Endothelial cell of umbilical vein (primary cell): ENCODE results near the gene CHST15. TPM values are rescaled to one million over a fixed set of nuclear protein-coding genes. Genes with fewer than 3 reads are reported as not detected.

ENCODE experiments used
- BruUV-seq: library from RNA; stranded (reverse); fragments of 400-500 nt; replicated peaks from 2 replicates; lab custom pipeline; 2021; lab: Mats Ljungman, UMichigan
- CTCF ChIA-PET: fragments of 300-600, 350-600 bp; sonication (Branson Sonifier 250); formaldehyde crosslinking; loops from one replicate; lab custom pipeline; 2021; ENCODE audit warnings: antibody characterized with exemption, inconsistent platforms; lab: Charles Lee
- POLR2A ChIA-PET: fragments of 300-600, 350-600 bp; sonication (Branson Sonifier 250); formaldehyde crosslinking; loops from one replicate; lab custom pipeline; 2021; ENCODE audit warnings: antibody characterized with exemption, inconsistent platforms; lab: Charles Lee
- DNase-seq: peaks from one replicate; pipeline ENCODE4 v3.0.0-alpha.2; 2011; ENCODE audit warnings: low read depth, low spot score
- FAIRE-seq: peaks from 2 replicates; lab custom pipeline; 2011; peaks lifted over from hg19 to GRCh38; lab: Jason Lieb, UNC
- H2AFZ ChIP-seq: 2 replicates; pipeline ENCODE4 v1.6.0; 2012; ENCODE audit warnings: low read depth, low read length, control low read depth, inconsistent platforms
- H3K27ac ChIP-seq: 2 replicates; pipeline ENCODE4 v1.5.1; 2011; ENCODE audit warnings: low read depth, mild to moderate bottlenecking, control low read depth, low read length, moderate library complexity; ENCODE audit not compliant: insufficient read depth
- H3K27me3 ChIP-seq, 2 experiments: 2 replicates each; pipeline versions ENCODE4 v1.6.0 to v1.6.1; 2011; ENCODE audit warnings: low read length in 2 of 2, mixed read lengths in 1 of 2; ENCODE audit not compliant: control insufficient read depth in 2 of 2, insufficient read depth in 2 of 2
- H3K36me3 ChIP-seq, 2 experiments: 2 replicates in 1 of 2; 3 replicates in 1 of 2; pipeline ENCODE4 v1.5.1; 2011; ENCODE audit warnings: low read length in 2 of 2, mild to moderate bottlenecking in 1 of 2, moderate library complexity in 1 of 2; ENCODE audit not compliant: control insufficient read depth in 2 of 2, insufficient read depth in 2 of 2; ENCODE audit errors: extremely low read depth in 1 of 2
- H3K4me1 ChIP-seq: 3 replicates; pipeline ENCODE4 v1.5.1; 2011; ENCODE audit warnings: mild to moderate bottlenecking, low read length; ENCODE audit not compliant: control insufficient read depth, insufficient read depth; ENCODE audit errors: extremely low read depth
- H3K4me2 ChIP-seq: 2 replicates; pipeline ENCODE4 v1.6.1; 2011; ENCODE audit warnings: low read length, control low read depth, mixed read lengths; ENCODE audit not compliant: insufficient read depth
- H3K4me3 ChIP-seq, 3 experiments: fragments of 200-600 bp in 1 of 3; sonication (generic), shearing (Covaris generic) in 1 of 3; replicated peaks in 1 of 3; 2 replicates each; pipeline ENCODE4 v1.5.1; 2011 to 2016; ENCODE audit warnings: control low read depth in 3 of 3, low read length in 3 of 3, mild to moderate bottlenecking in 2 of 3, inconsistent platforms in 1 of 3, low read depth in 1 of 3, moderate library complexity in 1 of 3; ENCODE audit not compliant: insufficient read depth in 1 of 3
- H3K79me2 ChIP-seq: 2 replicates; pipeline ENCODE4 v1.6.0; 2012; ENCODE audit warnings: low read length, inconsistent platforms; ENCODE audit not compliant: control insufficient read depth, insufficient read depth
- H3K9ac ChIP-seq: replicated peaks from 2 replicates; pipeline ENCODE3; 2011; ENCODE audit warnings: low read length, control low read depth; ENCODE audit not compliant: insufficient read depth; ENCODE audit errors: extremely low read depth
- H3K9me1 ChIP-seq: replicated peaks from 3 replicates; pipeline ENCODE4 v1.6.0; 2011; ENCODE audit warnings: mild to moderate bottlenecking, low read length; ENCODE audit not compliant: control insufficient read depth, insufficient read depth; ENCODE audit errors: extremely low read depth
- H3K9me3 ChIP-seq: replicated peaks from 2 replicates; pipeline ENCODE4 v1.5.1; 2012; ENCODE audit warnings: low read length, inconsistent platforms; ENCODE audit not compliant: control insufficient read depth, insufficient read depth
- H4K20me1 ChIP-seq: replicated peaks from 2 replicates; pipeline ENCODE3; 2011; ENCODE audit warnings: mild to moderate bottlenecking, low read length; ENCODE audit not compliant: control insufficient read depth, insufficient read depth; ENCODE audit errors: extremely low read depth
- FOS ChIP-seq: IDR thresholded peaks from 2 replicates; pipeline ENCODE4 v1.6.1; 2011; ENCODE audit warnings: mild to moderate bottlenecking, low read length, moderate library complexity, borderline replicate concordance; ENCODE audit not compliant: insufficient read depth
- GATA2 ChIP-seq: IDR thresholded peaks from 2 replicates; pipeline ENCODE4 v1.7.0; 2011; ENCODE audit warnings: low read depth, mild to moderate bottlenecking, moderate library complexity, mixed read lengths, low read length; ENCODE audit not compliant: insufficient read length, insufficient read depth
- POLR2AphosphoS5 ChIP-seq: IDR thresholded peaks from 2 replicates; pipeline ENCODE4 v1.6.1; 2012; ENCODE audit warnings: low read depth, mild to moderate bottlenecking, control low read depth, low read length, moderate library complexity; ENCODE audit not compliant: insufficient read depth
- dilution Hi-C: fragments of 300-500 bp; cut with MboI; formaldehyde crosslinking; loops from one replicate; pipeline ENCODE4 v1.15.0; 2019; ENCODE audit warnings: low sequenced_read_pairs; ENCODE audit not compliant: extremely low pct_ligation_motif_present
- intact Hi-C: fragments of 100-400 bp; cut with micrococcal nuclease; formaldehyde crosslinking; loops from one replicate; pipeline ENCODE4 v1.10.0; 2022
- polyA plus RNA-seq, 4 experiments: library from polyadenylated mRNA; depleted of rRNA in 3 of 4; stranded (reverse) in 3 of 4; unstranded in 1 of 4; fragments of >200 nt; gene quantifications; 2 replicates each; pipeline versions ENCODE4 v1.2.1 to v1.2.3, GENCODE V29; 2011 to 2012; ENCODE audit warnings: missing spikeins in 1 of 4
- total RNA-seq: library from RNA; stranded (reverse); gene quantifications from 2 replicates; pipeline ENCODE4 v1.2.3, GENCODE V29; 2021

Gene CHST15
- total and polyA plus RNA-seq, 2 donors (not counting 3 experiments of a cell fraction or from before 2014, with no cell fraction given) = 23.1 to 29.2 TPM

- Histone ChIP-seq H3K27me3 (no peaks in the 10 kb centered on the region), H3K9ac (no peak overlapping the region), H3K36me3 (peaks cover 0 to 12% of the 10 kb centered on the region in 2 experiments), H3K9me3 (no peaks in the 10 kb centered on the region), H3K4me2 (no peak overlapping the region), H4K20me1 (no peaks in the 10 kb centered on the region), H3K79me2 (no peaks in the 10 kb centered on the region), H2AFZ (no peak overlapping the region), H3K4me3 (no peak overlapping the region), H3K9me1 (no peaks in the 10 kb centered on the region), H3K27ac (no peak overlapping the region), H3K4me1 (no peaks in the 10 kb centered on the region)
- ChIA-PET CTCF (interaction anchor here (1.1 to 2.1 kb wide), 2 partner anchors 14 to 380 kb away, joined by 6 read pairs; no protein-coding TSS in a partner anchor), POLR2A (no interaction called here)
- no peak for TF ChIP-seq GATA2
- TF ChIP-seq FOS = no peak
- no peak for TF ChIP-seq POLR2AphosphoS5
- no peak for FAIRE-seq
- intact Hi-C loops = no loop called here
- dilution Hi-C loops = no loop called here
- TSS peak; percentile 27 for BruUV-seq
- DNase-seq = no peak
Measured at GRCh38 chr10:124008681-124009080, 84.7 kb downstream of the CHST15 start.

- Histone ChIP-seq H3K4me2 (no peak overlapping the region), H3K36me3 (peaks cover 0 to 12% of the 10 kb centered on the region in 2 experiments), H3K79me2 (no peaks in the 10 kb centered on the region), H3K4me3 (no peak overlapping the region), H3K4me1 (no peaks in the 10 kb centered on the region), H2AFZ (no peak overlapping the region), H3K27ac (no peak overlapping the region), H3K9me3 (no peaks in the 10 kb centered on the region), H3K9me1 (no peaks in the 10 kb centered on the region), H3K27me3 (no peaks in the 10 kb centered on the region), H3K9ac (no peak overlapping the region), H4K20me1 (no peaks in the 10 kb centered on the region)
- FAIRE-seq (no peak), DNase-seq (no peak)
- BruUV-seq = no TSS peak
- ChIA-PET CTCF (interaction anchor here (1.1 kb wide), 1 partner anchor 13 kb away, joined by 6 read pairs; no protein-coding TSS in a partner anchor), POLR2A (no interaction called here)
- no peak for TF ChIP-seq POLR2AphosphoS5
- dilution Hi-C loops (no loop called here), intact Hi-C loops (no loop called here)
Measured at GRCh38 chr10:124008187-124008586, 85.2 kb downstream of the CHST15 start.
